NCI-H2107 (cell line): ENCODE results near the gene FBXW5.

Experiments used
- DNase-seq: peaks from one replicate; lab custom pipeline; 2025; lab: John Stamatoyannopoulos, UW

FBXW5 gene

GRCh38 chr9:136944519-136945332 is at the start of gene FBXW5, which contains the start of gene C8G:
Gene FBXW5, minus strand, starts transcription at chr9:136944738. Its CDS starts 655 bp downstream, at chr9:136944083.
Gene C8G, plus strand, starts transcription at chr9:136945243. Its CDS starts 78 bp downstream, at chr9:136945321.
- DNase-seq: peak; percentile 91

GRCh38 chr9:136992819-136993369 is 48.4 kb upstream of the FBXW5 start:
- no peak for DNase-seq

- peak; percentile 73 for DNase-seq
These were observed 47.7 kb upstream of the FBXW5 start, which contains the start of gene PAXX for GRCh38 chr9:136991993-136992818. Gene PAXX, plus strand, starts transcription at chr9:136992422. Its CDS starts 22 bp downstream, at chr9:136992444.

DNA sequence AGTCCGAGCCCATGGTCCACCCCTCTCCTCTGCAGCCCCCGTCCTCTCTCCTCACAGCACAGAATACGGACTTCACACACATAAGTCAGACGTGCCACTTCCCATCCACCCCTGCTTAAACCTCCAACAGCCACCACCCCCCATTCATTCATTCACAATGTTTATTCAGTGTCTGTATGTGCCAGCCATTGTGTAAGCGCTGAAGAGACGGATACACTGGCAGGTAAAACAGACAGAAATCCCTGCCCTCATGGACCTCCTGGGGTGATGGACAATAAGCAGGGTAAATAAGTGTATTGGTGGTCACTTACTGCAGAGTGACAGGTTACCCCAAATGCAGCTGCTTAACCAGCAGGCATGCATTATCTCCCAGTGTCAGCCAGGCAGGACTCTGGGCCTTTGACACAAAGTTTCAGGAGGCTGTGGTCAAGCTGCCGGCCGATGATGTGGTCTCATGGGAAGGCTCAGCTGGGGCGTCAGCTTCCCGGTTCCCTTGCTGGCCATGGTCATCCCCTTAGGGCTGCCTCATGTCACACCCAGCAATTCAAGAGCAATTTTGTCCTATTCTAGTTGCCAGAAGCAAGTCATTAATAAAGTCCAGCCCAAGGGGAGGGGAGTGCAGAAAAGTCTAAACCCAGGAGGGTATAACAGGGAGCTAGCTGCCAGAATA is 45.8 kb upstream of the FBXW5 start:
- DNase-seq: no peak

DNA sequence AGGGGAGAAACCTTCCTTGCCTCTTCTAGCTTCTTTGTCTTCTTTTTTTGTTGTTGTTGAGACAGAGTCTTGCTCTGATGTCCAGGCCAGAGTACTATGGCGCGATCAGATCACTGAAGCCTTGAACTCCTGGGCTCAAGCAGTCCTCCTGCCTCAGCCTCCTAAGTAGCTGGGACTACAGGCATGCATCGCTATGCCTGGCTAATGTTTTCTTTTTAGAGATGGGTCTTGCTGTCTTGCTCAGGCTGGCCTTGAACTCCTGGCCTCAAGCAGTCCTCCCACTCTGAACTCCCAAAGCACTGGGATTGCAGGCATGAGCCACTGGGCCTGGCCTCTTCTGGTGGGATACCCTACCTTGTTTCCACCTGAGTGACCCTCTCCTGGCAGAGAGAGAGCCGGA is 44.3 kb upstream of the FBXW5 start:
- no peak for DNase-seq

GRCh38 chr9:136985853-136986252 is 41.3 kb upstream of the FBXW5 start:
- DNase-seq: no peak

DNA sequence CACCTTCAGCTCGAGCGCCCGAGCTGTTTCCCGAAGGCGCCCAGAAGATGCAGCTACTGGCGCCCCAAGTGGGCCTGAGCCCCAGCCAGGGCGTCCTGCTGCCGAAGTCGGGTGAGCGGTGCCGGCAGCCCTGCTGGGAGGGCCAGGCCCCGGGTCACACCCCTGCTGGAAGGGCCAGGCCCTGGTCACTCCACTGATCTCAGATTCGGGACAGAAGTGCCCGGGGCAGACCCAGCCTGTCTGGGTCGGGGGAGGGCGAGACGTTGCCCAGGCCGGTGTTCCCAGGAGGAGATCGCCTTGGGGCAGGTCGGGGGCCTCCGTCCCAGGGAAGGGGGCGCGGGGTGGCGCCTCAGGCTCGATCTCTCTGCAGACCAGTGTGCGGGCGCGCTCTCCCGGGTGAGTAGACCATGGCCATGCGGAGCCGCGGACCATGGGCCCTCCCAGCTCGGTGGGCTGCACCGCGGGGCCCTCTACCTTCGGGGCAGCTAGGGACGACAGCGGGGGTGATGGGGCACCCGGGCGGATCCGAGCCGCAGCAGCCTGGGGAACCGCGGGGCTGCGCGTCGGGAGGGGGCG is 40.6 kb upstream of the FBXW5 start:
- no peak for DNase-seq

DNA sequence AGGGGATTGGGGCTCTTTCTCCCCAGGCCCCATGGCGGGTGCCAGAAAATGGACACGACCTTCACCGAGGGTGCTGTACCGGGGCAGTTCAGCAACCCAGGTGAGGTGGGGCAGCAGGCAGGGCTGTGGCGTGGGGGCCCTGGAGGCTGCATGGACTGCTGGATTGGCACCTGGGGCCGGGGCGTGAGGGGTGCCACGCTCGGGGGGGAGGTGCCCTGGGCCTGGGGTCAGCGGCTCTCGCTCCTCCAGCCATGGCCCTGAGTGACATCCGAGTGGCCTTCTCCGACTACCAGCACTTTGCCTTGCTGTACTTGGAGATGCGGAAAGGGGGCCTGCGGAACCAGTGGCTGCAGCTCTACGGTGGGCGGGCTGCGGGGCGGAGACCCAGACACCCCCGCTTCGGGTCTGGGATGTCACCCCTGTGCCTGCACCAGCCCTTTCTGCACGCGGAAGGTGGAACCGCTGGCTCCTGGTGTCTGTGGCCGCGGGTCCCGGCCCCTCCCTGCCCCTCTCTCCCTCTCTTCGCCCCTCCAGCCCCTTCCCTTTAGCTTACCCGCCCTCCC is 40.0 kb upstream of the FBXW5 start:
- DNase-seq: no peak

DNA sequence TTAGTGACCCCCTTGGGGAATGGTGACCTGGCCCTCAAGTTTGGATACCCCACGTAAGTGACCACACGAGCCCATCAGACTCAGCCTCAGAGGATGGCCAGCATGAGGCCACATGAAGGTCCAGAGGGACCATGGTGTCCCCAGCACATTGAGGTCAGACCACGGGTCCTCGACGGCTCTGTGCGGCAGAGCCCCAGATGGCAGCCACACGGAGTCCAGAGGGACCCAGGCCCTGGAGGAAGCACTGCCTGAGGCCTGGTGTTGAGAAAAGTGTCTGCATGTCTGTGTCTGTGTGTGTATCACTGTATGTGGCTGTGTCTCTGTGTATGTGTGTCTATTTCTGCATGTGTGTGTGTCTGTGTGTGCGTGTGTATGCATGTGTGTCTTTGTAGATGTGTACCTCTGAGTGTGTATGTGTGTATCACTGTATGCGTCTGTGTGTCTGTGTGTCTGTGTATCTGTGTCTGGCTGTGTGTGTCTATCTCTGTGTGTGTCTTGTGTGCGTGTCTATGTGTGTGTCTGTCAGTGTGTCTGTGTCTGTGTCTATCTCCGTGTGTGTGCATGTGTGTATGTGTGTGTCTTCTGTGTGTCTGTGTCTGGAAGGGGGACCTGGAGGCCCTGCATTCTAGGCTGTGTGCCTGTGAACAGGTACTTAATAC is 39.2 kb upstream of the FBXW5 start:
- DNase-seq: no peak

- no peak for DNase-seq
These were observed 38.6 kb upstream of the FBXW5 start for GRCh38 chr9:136983167-136983566.

GRCh38 chr9:136982232-136983051 is 37.9 kb upstream of the FBXW5 start, which contains the start of gene LCNL1:
Gene LCNL1, plus strand, starts transcription at chr9:136982993. Its CDS starts 594 bp downstream, at chr9:136983587.
- DNase-seq: no peak

- no peak for DNase-seq
These were observed 37.2 kb upstream of the FBXW5 start for GRCh38 chr9:136981588-136982231.

GRCh38 chr9:136980669-136981478 is 36.3 kb upstream of the FBXW5 start:
- DNase-seq: no peak

DNA sequence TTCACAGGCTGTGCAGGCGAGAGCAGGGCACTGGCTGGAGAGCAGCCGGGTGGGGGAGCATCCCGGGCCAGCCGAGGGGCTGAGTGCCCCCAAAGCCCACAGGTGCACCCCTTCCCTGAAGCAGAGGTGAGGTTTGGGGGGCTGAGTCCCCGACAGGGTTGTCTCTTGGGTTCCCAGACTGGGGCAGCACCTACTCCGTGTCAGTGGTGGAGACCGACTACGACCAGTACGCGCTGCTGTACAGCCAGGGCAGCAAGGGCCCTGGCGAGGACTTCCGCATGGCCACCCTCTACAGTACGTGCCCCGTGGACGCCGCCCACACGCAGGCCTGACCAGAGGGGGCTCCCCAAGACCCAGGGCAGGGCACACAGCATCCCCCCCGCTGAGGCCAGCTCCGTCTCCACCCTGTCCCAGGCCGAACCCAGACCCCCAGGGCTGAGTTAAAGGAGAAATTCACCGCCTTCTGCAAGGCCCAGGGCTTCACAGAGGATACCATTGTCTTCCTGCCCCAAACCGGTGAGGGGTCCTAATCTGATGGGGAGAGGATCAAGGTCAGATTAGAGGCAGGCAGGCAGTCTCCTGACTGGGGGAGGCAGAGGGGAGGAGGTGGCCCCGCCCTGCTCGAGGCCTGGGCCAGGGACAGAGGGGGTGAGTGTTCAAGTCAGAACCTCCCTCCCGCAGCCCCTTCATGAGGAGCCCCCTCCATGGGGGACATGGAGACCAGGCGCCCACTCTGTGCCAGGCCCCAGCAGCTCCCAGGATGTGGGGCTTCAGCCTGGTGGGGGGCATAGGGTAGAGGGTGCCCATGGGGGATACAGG is 35.4 kb upstream of the FBXW5 start:
- DNase-seq: no peak

DNA sequence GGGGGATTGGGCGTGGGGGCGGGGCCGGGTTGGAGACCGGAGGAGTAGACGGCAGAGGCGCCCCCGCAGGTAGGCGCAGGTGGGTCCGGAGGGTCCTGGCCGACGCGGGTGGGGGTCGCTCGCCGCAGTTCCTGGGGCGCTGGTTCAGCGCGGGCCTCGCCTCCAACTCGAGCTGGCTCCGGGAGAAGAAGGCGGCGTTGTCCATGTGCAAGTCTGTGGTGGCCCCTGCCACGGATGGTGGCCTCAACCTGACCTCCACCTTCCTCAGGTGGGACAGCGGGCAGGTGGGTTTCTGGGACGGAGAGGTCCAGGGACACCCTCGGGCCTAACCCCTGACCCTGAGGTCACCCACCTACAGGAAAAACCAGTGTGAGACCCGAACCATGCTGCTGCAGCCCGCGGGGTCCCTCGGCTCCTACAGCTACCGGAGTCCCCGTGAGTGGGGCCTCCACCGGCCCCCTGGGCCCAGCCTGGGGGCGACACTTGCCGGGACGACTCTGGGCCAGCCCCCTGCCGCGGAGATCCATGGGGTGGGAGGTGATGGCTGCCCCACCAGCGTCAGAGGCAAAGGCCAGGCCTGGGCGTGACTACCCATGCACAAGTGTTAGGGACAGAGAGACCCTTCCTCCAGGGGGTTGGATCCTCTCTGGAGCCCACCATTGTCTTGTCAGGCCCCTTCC is 34.5 kb upstream of the FBXW5 start:
- no peak for DNase-seq

DNA sequence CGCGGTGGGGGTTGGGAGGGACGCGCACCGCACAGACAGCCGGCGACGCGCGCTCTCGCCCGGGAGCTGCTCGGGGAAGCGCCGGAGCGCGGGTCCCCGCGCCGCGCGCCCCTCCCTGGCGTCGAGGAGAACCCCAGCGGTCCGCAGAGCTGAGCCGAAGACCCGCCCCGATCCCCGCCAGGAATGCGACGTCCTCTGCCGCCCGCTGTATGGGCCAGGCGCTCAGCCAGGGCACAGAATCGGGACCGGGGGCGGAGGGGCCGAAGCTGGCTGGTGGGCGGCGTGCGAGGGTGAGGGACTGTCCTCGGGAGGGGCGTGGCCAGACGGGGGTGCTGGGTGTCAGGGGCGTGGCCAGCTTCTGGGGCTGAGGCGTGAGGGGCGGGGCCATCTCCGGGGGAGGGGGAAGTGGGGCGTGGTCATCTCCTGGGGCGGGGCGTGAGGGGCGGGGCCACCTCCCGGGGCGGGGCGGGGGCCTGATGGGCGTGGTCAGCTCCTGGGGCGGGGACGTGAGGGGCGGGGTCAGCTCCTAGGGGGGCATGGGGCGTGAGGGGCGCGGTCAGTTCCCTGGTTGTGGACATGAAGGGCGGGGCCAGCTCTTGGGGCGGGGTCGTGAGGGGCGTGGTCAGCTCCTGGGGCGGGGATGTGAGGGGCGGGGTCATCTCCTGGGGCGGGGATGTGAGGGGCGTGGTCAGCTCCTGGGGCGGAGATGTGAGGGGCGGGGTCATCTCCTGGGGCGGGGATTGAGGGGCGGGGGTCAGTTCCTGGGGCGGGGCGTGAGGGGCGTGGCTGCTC is 33.7 kb upstream of the FBXW5 start:
- DNase-seq: no peak
